Measurements from ENCODE around the gene AKR7A3. TPM values are rescaled to one million over a fixed set of nuclear protein-coding genes. Genes with fewer than 3 reads are reported as not detected.

Gene AKR7A3
- total and polyA plus RNA-seq, 2 experiments from 2014 or later, result 0.11 to 0.18 TPM

- Histone ChIP-seq H3K79me2 (ENCODE audit: insufficient read depth) (no peaks in the 10 kb centered on the region), H3K9me3 (ENCODE audit: low read depth) (no peaks in the 10 kb centered on the region), H3F3A (ENCODE audit: insufficient read depth) (no peaks in the 10 kb centered on the region; the same call in 1 of the 2 replicates), H3K4me3 (no peak overlapping the region), H3K27ac (no peak overlapping the region), H3K36me3 (ENCODE audit: low read depth) (no peaks in the 10 kb centered on the region), H4K20me1 (ENCODE audit: insufficient read depth) (no peaks in the 10 kb centered on the region), H3K27me3 (replicated peaks; ENCODE audit: insufficient read depth) (no peaks in the 10 kb centered on the region), H3K4me1 (ENCODE audit: insufficient read depth) (no peaks in the 10 kb centered on the region), H3K9me2 (ENCODE audit: insufficient read depth) (no peaks in the 10 kb centered on the region), H3K4me2 (ENCODE audit: unreplicated experiment) (no peak overlapping the region), H3K9ac (no peak overlapping the region), H2AFZ (no peak overlapping the region)
- TF ChIP-seq EZH2phosphoT487 (IDR thresholded peaks at IDR 0.05; ENCODE audit: insufficient read depth, low read depth) (no peak), EZH2 (IDR thresholded peaks at IDR 0.05; ENCODE audit: insufficient read depth, poor library complexity, severe bottlenecking) (no peak)
- in situ Hi-C loops (cut with MboI), result no loop called here
- 86 to 93% methylated on average over 5 of the region's 5 CpGs for WGBS, 2 experiments (ENCODE audit: low coverage in 1 of 2, low lambda C conversion rate in 2 of 2, missing lambda C conversion rate in 2 of 2)
- no peak for DNase-seq
These were observed 41.0 kb upstream of the AKR7A3 start for GRCh38 chr1:19329611-19330010.

GRCh38 chr1:19329188-19329587 lies 40.6 kb upstream of the AKR7A3 start:
- Histone ChIP-seq H3K4me2 (ENCODE audit: unreplicated experiment) (no peak overlapping the region), H3F3A (ENCODE audit: insufficient read depth) (no peaks in the 10 kb centered on the region; the same call in 1 of the 2 replicates), H3K27me3 (replicated peaks; ENCODE audit: insufficient read depth) (no peaks in the 10 kb centered on the region), H3K9me3 (ENCODE audit: low read depth) (no peaks in the 10 kb centered on the region), H3K9ac (no peak overlapping the region), H3K4me1 (ENCODE audit: insufficient read depth) (no peaks in the 10 kb centered on the region), H4K20me1 (ENCODE audit: insufficient read depth) (no peaks in the 10 kb centered on the region), H3K4me3 (no peak overlapping the region), H3K9me2 (ENCODE audit: insufficient read depth) (no peaks in the 10 kb centered on the region), H3K79me2 (ENCODE audit: insufficient read depth) (no peaks in the 10 kb centered on the region), H2AFZ (no peak overlapping the region), H3K36me3 (ENCODE audit: low read depth) (no peaks in the 10 kb centered on the region), H3K27ac (no peak overlapping the region)
- 89 to 92% methylated on average over 12 to 13 of the region's 13 CpGs for WGBS, 2 experiments (ENCODE audit: low coverage in 1 of 2, low lambda C conversion rate in 2 of 2, missing lambda C conversion rate in 2 of 2)
- in situ Hi-C loops (cut with MboI), result no loop called here
- no peak for DNase-seq
- TF ChIP-seq EZH2 (IDR thresholded peaks at IDR 0.05; ENCODE audit: insufficient read depth, poor library complexity, severe bottlenecking) (no peak), EZH2phosphoT487 (IDR thresholded peaks at IDR 0.05; ENCODE audit: insufficient read depth, low read depth) (no peak)

GRCh38 chr1:19328486-19328885 lies 39.9 kb upstream of the AKR7A3 start:
- no peaks in the 10 kb centered on the region for H3K9me2 ChIP-seq (ENCODE audit: insufficient read depth)
- no peaks in the 10 kb centered on the region for H3K79me2 ChIP-seq (ENCODE audit: insufficient read depth)
- in situ Hi-C loops (cut with MboI), result no loop called here
- H3K36me3 ChIP-seq (ENCODE audit: low read depth), result no peaks in the 10 kb centered on the region
- H3K4me2 ChIP-seq (ENCODE audit: unreplicated experiment), result no peak overlapping the region
- no peak overlapping the region for H3K4me3 ChIP-seq
- no peaks in the 10 kb centered on the region for H4K20me1 ChIP-seq (ENCODE audit: insufficient read depth)
- no peak overlapping the region for H3K9ac ChIP-seq
- DNase-seq, result no peak
- H3F3A ChIP-seq (ENCODE audit: insufficient read depth), result no peaks in the 10 kb centered on the region; the same call in 1 of the 2 replicates
- H3K27me3 ChIP-seq (replicated peaks; ENCODE audit: insufficient read depth), result no peaks in the 10 kb centered on the region
- WGBS, 2 experiments (ENCODE audit: low coverage in 1 of 2, low lambda C conversion rate in 2 of 2, missing lambda C conversion rate in 2 of 2), result 90 to 98% methylated on average over 9 to 18 of the region's 18 CpGs
- no peak overlapping the region for H3K27ac ChIP-seq
- no peaks in the 10 kb centered on the region for H3K9me3 ChIP-seq (ENCODE audit: low read depth)
- no peaks in the 10 kb centered on the region for H3K4me1 ChIP-seq (ENCODE audit: insufficient read depth)
- H2AFZ ChIP-seq, result no peak overlapping the region
- no peak for TF ChIP-seq EZH2 (IDR thresholded peaks at IDR 0.05; ENCODE audit: insufficient read depth, poor library complexity, severe bottlenecking)
- TF ChIP-seq EZH2phosphoT487 (IDR thresholded peaks at IDR 0.05; ENCODE audit: insufficient read depth, low read depth), result no peak

GRCh38 chr1:19327736-19328135 lies 39.2 kb upstream of the AKR7A3 start:
- H3F3A ChIP-seq (ENCODE audit: insufficient read depth), result no peaks in the 10 kb centered on the region
- no peaks in the 10 kb centered on the region for H3K4me1 ChIP-seq (ENCODE audit: insufficient read depth)
- H2AFZ ChIP-seq, result no peak overlapping the region
- H3K4me2 ChIP-seq (ENCODE audit: unreplicated experiment), result no peak overlapping the region
- H3K27me3 ChIP-seq (replicated peaks; ENCODE audit: insufficient read depth), result no peaks in the 10 kb centered on the region
- no peaks in the 10 kb centered on the region for H3K36me3 ChIP-seq (ENCODE audit: low read depth)
- DNase-seq, result no peak
- no peak overlapping the region for H3K27ac ChIP-seq
- in situ Hi-C loops (cut with MboI), result no loop called here
- no peak for TF ChIP-seq EZH2phosphoT487 (IDR thresholded peaks at IDR 0.05; ENCODE audit: insufficient read depth, low read depth)
- TF ChIP-seq EZH2 (IDR thresholded peaks at IDR 0.05; ENCODE audit: insufficient read depth, poor library complexity, severe bottlenecking), result no peak
- no peaks in the 10 kb centered on the region for H3K9me3 ChIP-seq (ENCODE audit: low read depth)
- no peaks in the 10 kb centered on the region for H3K9me2 ChIP-seq (ENCODE audit: insufficient read depth)
- H3K79me2 ChIP-seq (ENCODE audit: insufficient read depth), result no peaks in the 10 kb centered on the region
- H4K20me1 ChIP-seq (ENCODE audit: insufficient read depth), result no peaks in the 10 kb centered on the region
- H3K4me3 ChIP-seq, result no peak overlapping the region
- H3K9ac ChIP-seq, result no peak overlapping the region
- 84 to 88% methylated on average over 9 of the region's 9 CpGs for WGBS, 2 experiments (ENCODE audit: low coverage in 1 of 2, low lambda C conversion rate in 2 of 2, missing lambda C conversion rate in 2 of 2)

DNA sequence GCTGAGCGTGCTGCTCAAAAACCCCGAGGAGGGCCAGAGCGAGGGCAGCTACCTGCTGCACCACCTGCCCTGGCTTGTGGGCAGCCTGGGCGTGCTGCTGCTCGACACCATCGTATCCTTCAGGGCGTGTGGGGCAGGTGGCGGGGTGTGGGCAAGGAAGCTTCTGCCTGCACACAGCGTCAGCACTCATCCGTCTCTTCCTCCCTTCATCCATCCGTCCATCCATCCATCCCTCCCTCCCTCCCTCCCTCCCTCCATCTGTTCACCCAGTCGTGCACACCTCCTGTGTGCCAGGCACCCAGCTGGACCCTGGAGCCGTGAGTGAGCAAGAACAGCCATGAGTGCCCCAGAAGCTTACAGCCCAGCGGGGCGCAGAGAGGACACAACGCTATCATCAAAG lies 38.7 kb upstream of the AKR7A3 start:
- Histone ChIP-seq H3F3A (ENCODE audit: insufficient read depth) (no peaks in the 10 kb centered on the region), H3K9me3 (ENCODE audit: low read depth) (no peaks in the 10 kb centered on the region), H3K4me1 (ENCODE audit: insufficient read depth) (no peaks in the 10 kb centered on the region), H3K27ac (no peak overlapping the region), H3K79me2 (ENCODE audit: insufficient read depth) (no peaks in the 10 kb centered on the region), H4K20me1 (ENCODE audit: insufficient read depth) (no peaks in the 10 kb centered on the region), H2AFZ (no peak overlapping the region), H3K27me3 (replicated peaks; ENCODE audit: insufficient read depth) (no peaks in the 10 kb centered on the region), H3K9ac (no peak overlapping the region), H3K4me3 (no peak overlapping the region), H3K9me2 (ENCODE audit: insufficient read depth) (no peaks in the 10 kb centered on the region), H3K36me3 (ENCODE audit: low read depth) (no peaks in the 10 kb centered on the region), H3K4me2 (ENCODE audit: unreplicated experiment) (no peak overlapping the region)
- in situ Hi-C loops (cut with MboI), result no loop called here
- 85 to 88% methylated on average over 11 to 16 of the region's 16 CpGs for WGBS, 2 experiments (ENCODE audit: low coverage in 1 of 2, low lambda C conversion rate in 2 of 2, missing lambda C conversion rate in 2 of 2)
- TF ChIP-seq EZH2 (IDR thresholded peaks at IDR 0.05; ENCODE audit: insufficient read depth, poor library complexity, severe bottlenecking), result no peak
- no peak for TF ChIP-seq EZH2phosphoT487 (IDR thresholded peaks at IDR 0.05; ENCODE audit: insufficient read depth, low read depth)
- DNase-seq, result no peak
